Naive thymus-derived CD4-positive, alpha-beta T cell (primary cell): Measurements from ENCODE around the gene SRSF9. TPM values are rescaled to one million over a fixed set of nuclear protein-coding genes. Genes with fewer than 3 reads are reported as not detected.
A peak's percentile ranks its signal among the peaks of the same experiment; 100 is the strongest.

Experiments
- ATAC-seq: fragments of 150-1000 bp; cut with Tn5 transposase; 2 replicates; pipeline ENCODE4 v1.10.0; 2021; ENCODE audit warnings: mild to moderate bottlenecking, moderate library complexity
- CTCF ChIA-PET: fragments of 350-600 bp; sonication (Branson Sonifier 250); formaldehyde crosslinking; loops from one replicate; lab custom pipeline; 2021; ENCODE audit warnings: antibody characterized with exemption; lab: Charles Lee
- POLR2A ChIA-PET: fragments of 350-600 bp; sonication (Branson Sonifier 250); formaldehyde crosslinking; loops from one replicate; lab custom pipeline; 2021; ENCODE audit warnings: antibody characterized with exemption, inconsistent platforms; lab: Charles Lee
- DNase-seq, 9 donors: peaks; one replicate each; pipeline versions ENCODE4 v3.0.0 to v3.0.0-alpha.2; 2020 to 2022; ENCODE audit warnings: mixed read lengths in 1 of 9
- H3K27ac ChIP-seq: one replicate; pipeline ENCODE4 v1.7.0; 2013; ENCODE audit warnings: mild to moderate bottlenecking, low read depth, low read length, moderate library complexity
- H3K27me3 ChIP-seq, 2 donors: one replicate each; pipeline ENCODE4 v1.7.0; 2013; ENCODE audit warnings: low read length in 2 of 2, mild to moderate bottlenecking in 2 of 2, moderate library complexity in 2 of 2; ENCODE audit not compliant: control insufficient read depth in 2 of 2, insufficient read depth in 2 of 2
- H3K36me3 ChIP-seq, 3 experiments: 1 replicate in 2 of 3; 2 replicates in 1 of 3; pipeline ENCODE4 v1.7.0; 2013; ENCODE audit warnings: low read length in 3 of 3, mild to moderate bottlenecking in 3 of 3, moderate library complexity in 1 of 3; ENCODE audit not compliant: insufficient read depth in 3 of 3, control insufficient read depth in 2 of 3
- H3K4me1 ChIP-seq, 2 donors: one replicate each; pipeline ENCODE4 v1.7.0; 2013; ENCODE audit warnings: low read length in 2 of 2, mild to moderate bottlenecking in 2 of 2, moderate library complexity in 1 of 2; ENCODE audit not compliant: control insufficient read depth in 2 of 2, insufficient read depth in 2 of 2
- H3K4me3 ChIP-seq: 2 replicates; pipeline ENCODE4 v1.7.0; 2013; ENCODE audit warnings: mild to moderate bottlenecking, low read length
- H3K9me3 ChIP-seq, 3 experiments: 1 replicate in 2 of 3; 2 replicates in 1 of 3; pipeline ENCODE4 v1.7.0; 2013; ENCODE audit warnings: low read length in 3 of 3; ENCODE audit not compliant: control insufficient read depth in 2 of 3
- H3K27ac Mint-ChIP-seq, 9 donors: one replicate each; pipeline ENCODE4 v1.8.0; 2020 to 2022; ENCODE audit warnings: mixed read lengths in 9 of 9, mild to moderate bottlenecking in 8 of 9, moderate library complexity in 5 of 9, inconsistent platforms in 2 of 9
- H3K27me3 Mint-ChIP-seq, 5 donors: one replicate each; pipeline ENCODE4 v1.8.0; 2021 to 2022; ENCODE audit warnings: mixed read lengths in 5 of 5, mild to moderate bottlenecking in 1 of 5
- H3K36me3 Mint-ChIP-seq, 5 donors: one replicate each; pipeline ENCODE4 v1.8.0; 2020 to 2022; ENCODE audit warnings: mixed read lengths in 5 of 5, mild to moderate bottlenecking in 3 of 5, inconsistent platforms in 1 of 5
- H3K4me1 Mint-ChIP-seq, 7 donors: one replicate each; pipeline ENCODE4 v1.8.0; 2020 to 2022; ENCODE audit warnings: mixed read lengths in 7 of 7, mild to moderate bottlenecking in 3 of 7, inconsistent platforms in 1 of 7
- H3K4me3 Mint-ChIP-seq, 10 donors: one replicate each; pipeline ENCODE4 v1.8.0; 2020 to 2022; ENCODE audit warnings: mild to moderate bottlenecking in 10 of 10, mixed read lengths in 10 of 10, moderate library complexity in 6 of 10, inconsistent platforms in 2 of 10
- H3K9me3 Mint-ChIP-seq, 11 donors: one replicate each; pipeline ENCODE4 v1.8.0; 2020 to 2022; ENCODE audit warnings: mixed read lengths in 11 of 11, mild to moderate bottlenecking in 4 of 11, inconsistent platforms in 1 of 11, moderate library complexity in 1 of 11
- intact Hi-C, 2 donors: fragments of 100-400 bp; cut with micrococcal nuclease; formaldehyde crosslinking; loops; one replicate each; pipeline ENCODE4 v1.15.1; 2023
- polyA plus RNA-seq, 2 donors: library from polyadenylated mRNA; unstranded; fragments of 300-500 nt; fragmentation: Illumina TruSeq; gene quantifications; one replicate each; pipeline ENCODE4 v1.2.3, GENCODE V29; 2021
- total RNA-seq, 6 experiments: library from RNA in 5 of 6; stranded (reverse) in 5 of 6; gene quantifications; 1 replicate in 5 of 6; 2 replicates in 1 of 6; pipeline ENCODE4 v1.2.3 and lab custom pipeline; 2021 to 2026

SRSF9 gene
- total and polyA plus RNA-seq, 7 experiments from 2014 or later = 136 to 191 (median 148) TPM

DNA sequence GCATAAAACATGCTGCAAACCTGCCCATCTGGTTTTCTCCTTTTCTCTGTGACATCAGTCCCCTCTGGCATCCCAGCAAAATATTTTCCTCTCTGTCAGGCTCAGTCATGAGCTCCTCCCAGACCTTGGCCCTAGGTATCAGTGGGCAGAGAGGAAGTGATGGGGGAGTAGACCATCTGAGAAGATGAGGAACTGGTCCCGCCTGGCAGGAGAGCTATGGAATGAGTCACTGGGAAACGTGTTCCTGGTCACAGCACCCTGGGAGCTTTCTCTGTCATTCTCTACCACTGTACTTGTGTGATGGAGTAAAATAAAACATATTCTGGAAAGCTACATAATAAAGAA lies 5.0 kb upstream of the SRSF9 start:
- Histone ChIP-seq H3K36me3 (no peaks in the 10 kb centered on the region), H3K27ac (no peak overlapping the region), H3K4me1 (peaks cover 4 to 16% of the 10 kb centered on the region in 2 donors), H3K9me3 (no peaks in the 10 kb centered on the region), H3K27me3 (no peaks in the 10 kb centered on the region), H3K4me3 (no peak overlapping the region)
- intact Hi-C loops = no loop called here
- Mint-ChIP-seq H3K9me3 (no peaks in the 10 kb centered on the region), H3K27me3 (peaks cover 0 to 7% (median 0%) of the 10 kb centered on the region in 5 donors), H3K4me3 (no peak overlapping the region), H3K27ac (peak overlapping the region in 1 of 9 donors; percentile 55), H3K4me1 (peaks cover 9 to 38% (median 17%) of the 10 kb centered on the region in 7 donors), H3K36me3 (peaks cover 0 to 2% (median 0%) of the 10 kb centered on the region in 5 donors)
- DNase-seq (no peak), ATAC-seq (no peak)
- POLR2A ChIA-PET = interaction anchor here (0.6 to 2.6 kb wide), 4 partner anchors 21 to 147 kb away, joined by 3 to 12 read pairs (median 4); partner anchors contain the start of gene DYNLL1
- CTCF ChIA-PET = interaction anchor here (0.7 kb wide), 1 partner anchor 34 kb away, joined by 3 read pairs; no protein-coding TSS in a partner anchor

DNA sequence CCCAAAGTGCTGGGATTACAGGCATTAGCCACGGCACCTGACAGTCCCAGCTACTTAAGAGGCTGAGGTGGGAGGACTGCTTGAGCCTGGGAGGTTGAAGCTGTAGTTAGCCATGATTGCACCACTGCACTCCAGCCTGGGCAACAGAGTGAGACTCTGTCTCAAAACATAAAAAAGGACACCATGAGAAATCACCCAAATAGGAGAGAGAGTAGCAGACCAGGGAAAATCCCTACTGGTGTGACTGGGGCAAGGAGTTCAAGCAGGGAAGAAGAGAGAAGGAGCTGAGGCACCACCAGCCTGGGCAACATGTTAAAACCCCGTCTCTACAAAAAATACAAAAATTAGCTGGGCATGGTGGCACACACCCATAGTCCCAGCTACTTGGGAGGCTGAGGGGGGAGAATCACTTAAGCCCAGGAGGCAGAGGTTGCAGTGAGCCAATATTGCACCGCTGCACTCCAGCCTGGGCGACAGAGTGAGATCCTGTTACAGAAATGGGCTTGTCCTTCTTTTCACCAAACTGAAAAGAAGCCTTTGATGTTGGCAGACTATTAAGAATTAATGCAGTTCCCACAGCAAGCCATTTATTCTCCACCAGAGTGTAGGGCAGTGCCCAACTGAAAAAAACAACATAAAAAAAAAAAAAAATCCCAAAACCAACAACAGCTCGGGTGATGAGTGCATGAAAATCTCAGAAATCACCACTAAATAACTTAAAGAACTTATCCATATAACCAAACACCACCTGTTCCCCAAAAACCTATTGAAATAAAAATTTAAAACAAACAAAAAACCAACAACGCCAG lies 4.5 kb upstream of the SRSF9 start:
- H3K4me1 Mint-ChIP-seq = peaks cover 9 to 35% (median 17%) of the 10 kb centered on the region in 7 donors
- no peak for ATAC-seq
- H3K4me3 Mint-ChIP-seq = no peak overlapping the region

GRCh38 chr12:120472521-120472920 lies 3.0 kb upstream of the SRSF9 start:
- H3K27me3 Mint-ChIP-seq = peaks cover 0 to 7% (median 0%) of the 10 kb centered on the region in 5 donors
- CTCF ChIA-PET = interaction anchor here (0.6 to 1.5 kb wide), 3 partner anchors 24 to 174 kb away, joined by 3 to 5 read pairs (median 5); partner anchors contain the start of gene DYNLL1
- peaks cover 0 to 4% (median 0%) of the 10 kb centered on the region in 5 donors for H3K36me3 Mint-ChIP-seq
- Histone ChIP-seq H3K4me1 (peaks cover 4 to 21% of the 10 kb centered on the region in 2 donors), H3K27ac (no peak overlapping the region), H3K27me3 (no peaks in the 10 kb centered on the region), H3K9me3 (no peaks in the 10 kb centered on the region), H3K4me3 (no peak overlapping the region), H3K36me3 (no peaks in the 10 kb centered on the region)
- ATAC-seq (no peak), DNase-seq (no peak)
- H3K27ac Mint-ChIP-seq = no peak overlapping the region
- peaks cover 20 to 45% (median 24%) of the 10 kb centered on the region in 7 donors for H3K4me1 Mint-ChIP-seq
- intact Hi-C loops = no loop called here
- H3K4me3 Mint-ChIP-seq = no peak overlapping the region
- no peaks in the 10 kb centered on the region for H3K9me3 Mint-ChIP-seq
- POLR2A ChIA-PET = interaction anchor here (0.6 to 1.4 kb wide), 3 partner anchors 10 to 273 kb away, joined by 3 to 6 read pairs (median 5); partner anchors contain the start of gene DYNLL1

More for the DNA sequence above, 4.5 kb upstream of the SRSF9 start:
- Histone ChIP-seq H3K9me3 (no peaks in the 10 kb centered on the region), H3K27ac (no peak overlapping the region), H3K27me3 (no peaks in the 10 kb centered on the region), H3K4me3 (no peak overlapping the region), H3K4me1 (peaks cover 4 to 13% of the 10 kb centered on the region in 2 donors), H3K36me3 (no peaks in the 10 kb centered on the region)
- H3K27ac Mint-ChIP-seq = peak overlapping the region in 1 of 9 donors; percentile 25
- peaks cover 0 to 2% (median 0%) of the 10 kb centered on the region in 5 donors for H3K36me3 Mint-ChIP-seq
- H3K9me3 Mint-ChIP-seq = no peaks in the 10 kb centered on the region
- DNase-seq = no peak
- CTCF ChIA-PET = interaction anchor here (0.7 kb wide), 1 partner anchor 33 kb away, joined by 3 read pairs; no protein-coding TSS in a partner anchor
- intact Hi-C loops = no loop called here
- H3K27me3 Mint-ChIP-seq = peaks cover 0 to 7% (median 0%) of the 10 kb centered on the region in 5 donors
- POLR2A ChIA-PET = interaction anchor here (0.6 to 2.6 kb wide), 3 partner anchors 22 to 54 kb away, joined by 3 to 12 read pairs (median 4); partner anchors contain the start of gene DYNLL1

DNA sequence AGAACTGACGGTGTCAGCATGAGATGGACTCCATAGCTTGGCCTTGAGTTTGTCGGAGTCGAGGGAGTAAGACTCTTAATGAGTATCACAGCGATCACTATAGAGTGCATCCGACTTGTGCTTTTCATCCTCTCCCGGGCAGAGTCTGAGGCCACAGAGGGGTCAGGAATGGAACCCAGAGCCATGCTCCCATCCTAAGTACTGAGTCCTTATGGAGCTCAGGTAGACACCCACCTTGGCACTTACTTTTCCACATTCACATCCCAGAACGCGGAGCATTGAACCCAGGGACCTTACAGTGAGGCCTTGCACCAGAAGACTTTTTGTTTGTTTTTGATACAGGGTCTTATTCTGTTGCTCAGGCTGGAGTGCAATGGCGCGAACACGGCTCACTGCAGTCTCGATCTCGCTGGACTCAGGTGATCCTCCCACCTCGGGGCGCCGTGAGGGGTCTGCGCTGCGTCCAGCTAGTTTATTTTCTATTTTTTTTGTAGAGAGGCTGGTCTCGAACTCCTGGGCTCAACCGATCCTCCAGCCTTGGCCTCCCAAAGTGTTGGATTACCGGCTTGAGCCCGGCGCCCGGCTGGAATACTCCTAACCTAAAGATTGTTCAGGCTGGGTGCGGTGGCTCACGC lies 719 bp upstream of the SRSF9 start:
- Mint-ChIP-seq H3K27ac (peak overlapping the region in 8 of 9 donors; percentile 48 to 96 (median 86)), H3K4me3 (peak overlapping the region; percentile 75 to 99 (median 90)), H3K27me3 (peaks cover 0 to 5% (median 0%) of the 10 kb centered on the region in 5 donors), H3K9me3 (no peaks in the 10 kb centered on the region), H3K4me1 (peaks cover 32 to 66% (median 44%) of the 10 kb centered on the region in 7 donors), H3K36me3 (peaks cover 2 to 10% (median 4%) of the 10 kb centered on the region in 5 donors)
- CTCF ChIA-PET = interaction anchor here (1.1 to 2.0 kb wide), 7 partner anchors 24 to 179 kb away, joined by 3 to 10 read pairs (median 4); partner anchors contain the start of gene RNU4-2
- Histone ChIP-seq H3K36me3 (peaks cover 0 to 13% (median 10%) of the 10 kb centered on the region in 3 experiments), H3K9me3 (no peaks in the 10 kb centered on the region), H3K4me1 (peaks cover 4 to 31% of the 10 kb centered on the region in 2 donors), H3K27me3 (no peaks in the 10 kb centered on the region), H3K27ac (peak overlapping the region; percentile 86), H3K4me3 (peak overlapping the region; percentile 78)
- POLR2A ChIA-PET = interaction anchor here (0.8 to 4.5 kb wide), 12 partner anchors 9 to 273 kb away, joined by 3 to 34 read pairs (median 6); partner anchors contain the start of genes COQ5, COX6A1, DYNLL1 and RNU4-1
- peak; percentile 8 for ATAC-seq
- no peak for DNase-seq
- intact Hi-C loops = no loop called here

GRCh38 chr12:120468821-120469449 lies 613 bp downstream of the SRSF9 start:
- Mint-ChIP-seq H3K4me1 (peaks cover 35 to 63% (median 49%) of the 10 kb centered on the region in 7 donors), H3K36me3 (peaks cover 4 to 15% (median 9%) of the 10 kb centered on the region in 5 donors), H3K9me3 (no peaks in the 10 kb centered on the region), H3K4me3 (peak overlapping the region; percentile 75 to 99 (median 90)), H3K27me3 (no peaks in the 10 kb centered on the region), H3K27ac (peak overlapping the region; percentile 71 to 96 (median 86))
- DNase-seq (peak in 3 of 9 donors; percentile 19 to 61 (median 21)), ATAC-seq (peak; percentile 58)
- H3K4me3 ChIP-seq = peak overlapping the region; percentile 78
- H3K27me3 ChIP-seq = no peaks in the 10 kb centered on the region
- no peaks in the 10 kb centered on the region for H3K9me3 ChIP-seq
- H3K4me1 ChIP-seq = peaks cover 4 to 31% of the 10 kb centered on the region in 2 donors
- POLR2A ChIA-PET = interaction anchor here (0.7 to 4.5 kb wide), 15 partner anchors 11 to 435 kb away, joined by 3 to 34 read pairs (median 5); partner anchors contain the start of genes COQ5, COX6A1, DYNLL1 and RNU4-1
- intact Hi-C loops = loop anchor here (1.0 to 2.0 kb wide), 13 partner anchors 14 to 217 kb away; partner anchors contain the start of genes COX6A1 (in 2 of the 2), GATC (in 2 of the 2), TRIAP1 (in 2 of the 2) and COQ5 (in 1 of the 2)
- CTCF ChIA-PET = interaction anchor here (0.8 to 2.2 kb wide), 8 partner anchors 10 to 34 kb away, joined by 3 to 10 read pairs (median 4); no protein-coding TSS in a partner anchor
- peak overlapping the region; percentile 86 for H3K27ac ChIP-seq
- peaks cover 5 to 25% (median 23%) of the 10 kb centered on the region in 3 experiments for H3K36me3 ChIP-seq
